HepG2 (cell line): ENCODE data around the gene SLC13A3. TPM values are rescaled to one million over a fixed set of nuclear protein-coding genes. Genes with fewer than 3 reads are reported as not detected.

ENCODE experiments used
- CCDC6 ChIP-seq: sonication (generic); formaldehyde crosslinking; IDR thresholded peaks from 2 replicates; pipeline ENCODE4 v1.8.1; 2022; ENCODE audit warnings: mild to moderate bottlenecking, missing genetic modification reagents, moderate library complexity
- MATR3 ChIP-seq: sonication (generic); formaldehyde crosslinking; IDR thresholded peaks from 2 replicates; pipeline ENCODE4 v1.4.0; 2020; ENCODE audit warnings: missing genetic modification reagents
- NFIB ChIP-seq: sonication (generic); formaldehyde crosslinking; IDR thresholded peaks from 2 replicates; pipeline ENCODE4 v1.9.0; 2021; ENCODE audit warnings: missing genetic modification reagents, mild to moderate bottlenecking, borderline replicate concordance
- POLR2AphosphoS5 ChIP-seq: IDR thresholded peaks from 2 replicates; pipeline ENCODE4 v1.6.1; 2012; ENCODE audit warnings: low read depth, low read length
- RFX1 ChIP-seq: fragments of 450-650 bp; IDR thresholded peaks from 2 replicates; pipeline ENCODE4 v1.6.1; 2017
- ZBTB21 ChIP-seq: sonication (generic); formaldehyde crosslinking; IDR thresholded peaks from 2 replicates; pipeline ENCODE4 v1.4.0; 2020; ENCODE audit warnings: missing genetic modification reagents
- ZC3H13 ChIP-seq: sonication (generic); formaldehyde crosslinking; IDR thresholded peaks from 2 replicates; pipeline ENCODE4 v1.8.1; 2023; ENCODE audit warnings: mild to moderate bottlenecking, missing genetic modification reagents, moderate library complexity
- ZMYM4 ChIP-seq: sonication (generic); formaldehyde crosslinking; IDR thresholded peaks from 2 replicates; pipeline ENCODE4 v1.8.1; 2023; ENCODE audit warnings: mild to moderate bottlenecking, missing genetic modification reagents
- ZNF552 ChIP-seq: sonication (generic); formaldehyde crosslinking; IDR thresholded peaks from 2 replicates; pipeline ENCODE4 v1.9.0; 2022; ENCODE audit warnings: missing genetic modification reagents, mild to moderate bottlenecking, borderline replicate concordance
- ZNF589 ChIP-seq: sonication (generic); formaldehyde crosslinking; conservative IDR thresholded peaks from 2 replicates; pipeline ENCODE4 v1.8.0; 2022; ENCODE audit warnings: mild to moderate bottlenecking, moderate library complexity, missing genetic modification reagents
- polyA plus RNA-seq, 8 experiments: library from polyadenylated mRNA; depleted of rRNA in 3 of 8; stranded (reverse) in 7 of 8; unstranded in 1 of 8; fragments of >200 nt; fragmentation: Illumina TruSeq in 4 of 8; extraction: Trizol in 4 of 8; gene quantifications; 2 replicates each; pipeline versions ENCODE4 v1.2.1 to v1.2.3, GENCODE V29; 2011 to 2016; ENCODE audit warnings: low read depth in 4 of 8, missing spikeins in 1 of 8, mixed read lengths in 1 of 8; ENCODE audit not compliant: insufficient read depth in 1 of 8
- total RNA-seq, 5 experiments: library from RNA; depleted of rRNA; stranded (reverse); fragments of >200 nt; fragmentation: Illumina TruSeq; extraction: Trizol; gene quantifications; 2 replicates each; pipeline ENCODE4 v1.2.3, GENCODE V29; 2016; ENCODE audit warnings: low read depth in 1 of 5
- TF ChIP-seq, protein P1 (sequence below): IDR thresholded peaks from 2 replicates; pipeline ENCODE4 v1.6.1; 2016; ENCODE audit warnings: missing genetic modification reagents, missing compliant biosample characterization
- TF ChIP-seq, protein P2 (sequence below): IDR thresholded peaks from 2 replicates; pipeline ENCODE4 v1.6.1; 2018; ENCODE audit warnings: missing genetic modification reagents
- TF ChIP-seq, protein P3 (sequence below): sonication (generic); formaldehyde crosslinking; IDR thresholded peaks from 2 replicates; pipeline ENCODE4 v1.5.1; 2020; ENCODE audit warnings: mild to moderate bottlenecking, moderate library complexity, missing genetic modification reagents
- TF ChIP-seq, protein P4 (sequence below): sonication (generic); formaldehyde crosslinking; IDR thresholded peaks from 2 replicates; pipeline ENCODE4 v1.4.0; 2020; ENCODE audit warnings: low read depth, mild to moderate bottlenecking, missing genetic modification reagents
- TF ChIP-seq, protein P5 (sequence below): sonication (generic); formaldehyde crosslinking; IDR thresholded peaks from 2 replicates; pipeline ENCODE4 v1.5.0; 2020; ENCODE audit warnings: mild to moderate bottlenecking, missing genetic modification reagents, borderline replicate concordance
- TF ChIP-seq, protein P6 (sequence below): IDR thresholded peaks from 2 replicates; pipeline ENCODE4 v1.6.1; 2012; ENCODE audit warnings: inconsistent platforms

The SLC13A3 gene
- total and polyA plus RNA-seq, 2 of the 13 experiments (the other 11 are each of a cell fraction or from before 2014, with no cell fraction given), result 66.5 to 76.0 TPM

DNA sequence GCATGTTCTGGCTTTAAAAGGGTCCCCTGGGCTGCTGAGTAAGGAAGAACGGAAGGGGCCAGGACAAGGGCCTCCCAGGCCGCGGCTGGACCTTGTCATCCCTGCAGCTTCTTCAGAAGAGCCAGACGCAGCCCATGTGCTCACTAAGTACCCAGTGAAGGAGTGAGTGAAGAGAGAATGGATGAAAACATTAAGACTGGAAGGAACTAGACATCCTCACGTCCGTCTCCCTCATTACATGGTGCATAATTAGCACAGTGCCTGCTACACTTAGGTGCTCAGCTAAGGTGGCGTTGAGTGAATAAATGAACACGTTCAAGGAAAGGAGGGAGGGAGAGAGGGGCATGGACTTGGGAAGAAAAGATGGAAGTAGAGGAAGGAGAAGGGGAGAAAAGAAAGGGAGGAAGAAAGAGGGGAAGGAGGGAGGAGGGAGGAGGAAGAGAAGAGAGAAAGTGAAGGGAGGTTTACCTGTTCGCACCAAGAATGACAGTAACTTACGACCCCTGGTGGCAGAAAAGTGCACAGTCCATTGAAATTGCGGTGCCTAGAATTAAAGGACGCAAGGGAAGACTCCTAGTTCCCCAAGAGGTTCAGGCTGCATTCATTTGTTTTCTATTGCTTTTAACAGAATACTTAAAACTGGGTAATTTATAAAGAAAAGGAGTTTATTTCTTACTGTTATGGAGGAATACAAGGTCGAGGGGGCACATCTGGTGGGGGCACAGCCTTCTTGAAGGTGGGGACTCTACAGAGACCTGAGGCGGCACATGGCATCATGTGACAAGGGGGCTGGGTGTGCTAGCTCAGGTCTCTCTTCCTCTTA is 30.0 kb upstream of the SLC13A3 start (continued):
- TF ChIP-seq, protein P1, sequence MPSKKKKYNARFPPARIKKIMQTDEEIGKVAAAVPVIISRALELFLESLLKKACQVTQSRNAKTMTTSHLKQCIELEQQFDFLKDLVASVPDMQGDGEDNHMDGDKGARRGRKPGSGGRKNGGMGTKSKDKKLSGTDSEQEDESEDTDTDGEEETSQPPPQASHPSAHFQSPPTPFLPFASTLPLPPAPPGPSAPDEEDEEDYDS (CRISPR knock-in tag), result peak; percentile 55; the same call in 1 of the 2 replicates
- TF ChIP-seq ZNF589 (no peak), NFIB (CRISPR knock-in tag) (no peak), ZBTB21 (CRISPR knock-in tag) (no peak), ZC3H13 (CRISPR knock-in tag) (no peak), CCDC6 (no peak), ZNF552 (CRISPR knock-in tag) (no peak), RFX1 (no peak), MATR3 (CRISPR knock-in tag) (no peak), ZMYM4 (CRISPR knock-in tag) (peak; percentile 64), POLR2AphosphoS5 (no peak)
- TF ChIP-seq, protein P2, sequence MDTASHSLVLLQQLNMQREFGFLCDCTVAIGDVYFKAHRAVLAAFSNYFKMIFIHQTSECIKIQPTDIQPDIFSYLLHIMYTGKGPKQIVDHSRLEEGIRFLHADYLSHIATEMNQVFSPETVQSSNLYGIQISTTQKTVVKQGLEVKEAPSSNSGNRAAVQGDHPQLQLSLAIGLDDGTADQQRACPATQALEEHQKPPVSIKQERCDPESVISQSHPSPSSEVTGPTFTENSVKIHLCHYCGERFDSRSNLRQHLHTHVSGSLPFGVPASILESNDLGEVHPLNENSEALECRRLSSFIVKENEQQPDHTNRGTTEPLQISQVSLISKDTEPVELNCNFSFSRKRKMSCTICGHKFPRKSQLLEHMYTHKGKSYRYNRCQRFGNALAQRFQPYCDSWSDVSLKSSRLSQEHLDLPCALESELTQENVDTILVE (CRISPR knock-in tag), result peak; percentile 69; the same call in 1 of the 2 replicates
- TF ChIP-seq, protein P3, sequence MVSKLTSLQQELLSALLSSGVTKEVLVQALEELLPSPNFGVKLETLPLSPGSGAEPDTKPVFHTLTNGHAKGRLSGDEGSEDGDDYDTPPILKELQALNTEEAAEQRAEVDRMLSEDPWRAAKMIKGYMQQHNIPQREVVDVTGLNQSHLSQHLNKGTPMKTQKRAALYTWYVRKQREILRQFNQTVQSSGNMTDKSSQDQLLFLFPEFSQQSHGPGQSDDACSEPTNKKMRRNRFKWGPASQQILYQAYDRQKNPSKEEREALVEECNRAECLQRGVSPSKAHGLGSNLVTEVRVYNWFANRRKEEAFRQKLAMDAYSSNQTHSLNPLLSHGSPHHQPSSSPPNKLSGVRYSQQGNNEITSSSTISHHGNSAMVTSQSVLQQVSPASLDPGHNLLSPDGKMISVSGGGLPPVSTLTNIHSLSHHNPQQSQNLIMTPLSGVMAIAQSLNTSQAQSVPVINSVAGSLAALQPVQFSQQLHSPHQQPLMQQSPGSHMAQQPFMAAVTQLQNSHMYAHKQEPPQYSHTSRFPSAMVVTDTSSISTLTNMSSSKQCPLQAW, result peak; percentile 85; the same call in 1 of the 2 replicates
- TF ChIP-seq, protein P4, sequence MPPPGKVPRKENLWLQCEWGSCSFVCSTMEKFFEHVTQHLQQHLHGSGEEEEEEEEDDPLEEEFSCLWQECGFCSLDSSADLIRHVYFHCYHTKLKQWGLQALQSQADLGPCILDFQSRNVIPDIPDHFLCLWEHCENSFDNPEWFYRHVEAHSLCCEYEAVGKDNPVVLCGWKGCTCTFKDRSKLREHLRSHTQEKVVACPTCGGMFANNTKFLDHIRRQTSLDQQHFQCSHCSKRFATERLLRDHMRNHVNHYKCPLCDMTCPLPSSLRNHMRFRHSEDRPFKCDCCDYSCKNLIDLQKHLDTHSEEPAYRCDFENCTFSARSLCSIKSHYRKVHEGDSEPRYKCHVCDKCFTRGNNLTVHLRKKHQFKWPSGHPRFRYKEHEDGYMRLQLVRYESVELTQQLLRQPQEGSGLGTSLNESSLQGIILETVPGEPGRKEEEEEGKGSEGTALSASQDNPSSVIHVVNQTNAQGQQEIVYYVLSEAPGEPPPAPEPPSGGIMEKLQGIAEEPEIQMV (CRISPR knock-in tag), result peak; percentile 88
- TF ChIP-seq, protein P5, sequence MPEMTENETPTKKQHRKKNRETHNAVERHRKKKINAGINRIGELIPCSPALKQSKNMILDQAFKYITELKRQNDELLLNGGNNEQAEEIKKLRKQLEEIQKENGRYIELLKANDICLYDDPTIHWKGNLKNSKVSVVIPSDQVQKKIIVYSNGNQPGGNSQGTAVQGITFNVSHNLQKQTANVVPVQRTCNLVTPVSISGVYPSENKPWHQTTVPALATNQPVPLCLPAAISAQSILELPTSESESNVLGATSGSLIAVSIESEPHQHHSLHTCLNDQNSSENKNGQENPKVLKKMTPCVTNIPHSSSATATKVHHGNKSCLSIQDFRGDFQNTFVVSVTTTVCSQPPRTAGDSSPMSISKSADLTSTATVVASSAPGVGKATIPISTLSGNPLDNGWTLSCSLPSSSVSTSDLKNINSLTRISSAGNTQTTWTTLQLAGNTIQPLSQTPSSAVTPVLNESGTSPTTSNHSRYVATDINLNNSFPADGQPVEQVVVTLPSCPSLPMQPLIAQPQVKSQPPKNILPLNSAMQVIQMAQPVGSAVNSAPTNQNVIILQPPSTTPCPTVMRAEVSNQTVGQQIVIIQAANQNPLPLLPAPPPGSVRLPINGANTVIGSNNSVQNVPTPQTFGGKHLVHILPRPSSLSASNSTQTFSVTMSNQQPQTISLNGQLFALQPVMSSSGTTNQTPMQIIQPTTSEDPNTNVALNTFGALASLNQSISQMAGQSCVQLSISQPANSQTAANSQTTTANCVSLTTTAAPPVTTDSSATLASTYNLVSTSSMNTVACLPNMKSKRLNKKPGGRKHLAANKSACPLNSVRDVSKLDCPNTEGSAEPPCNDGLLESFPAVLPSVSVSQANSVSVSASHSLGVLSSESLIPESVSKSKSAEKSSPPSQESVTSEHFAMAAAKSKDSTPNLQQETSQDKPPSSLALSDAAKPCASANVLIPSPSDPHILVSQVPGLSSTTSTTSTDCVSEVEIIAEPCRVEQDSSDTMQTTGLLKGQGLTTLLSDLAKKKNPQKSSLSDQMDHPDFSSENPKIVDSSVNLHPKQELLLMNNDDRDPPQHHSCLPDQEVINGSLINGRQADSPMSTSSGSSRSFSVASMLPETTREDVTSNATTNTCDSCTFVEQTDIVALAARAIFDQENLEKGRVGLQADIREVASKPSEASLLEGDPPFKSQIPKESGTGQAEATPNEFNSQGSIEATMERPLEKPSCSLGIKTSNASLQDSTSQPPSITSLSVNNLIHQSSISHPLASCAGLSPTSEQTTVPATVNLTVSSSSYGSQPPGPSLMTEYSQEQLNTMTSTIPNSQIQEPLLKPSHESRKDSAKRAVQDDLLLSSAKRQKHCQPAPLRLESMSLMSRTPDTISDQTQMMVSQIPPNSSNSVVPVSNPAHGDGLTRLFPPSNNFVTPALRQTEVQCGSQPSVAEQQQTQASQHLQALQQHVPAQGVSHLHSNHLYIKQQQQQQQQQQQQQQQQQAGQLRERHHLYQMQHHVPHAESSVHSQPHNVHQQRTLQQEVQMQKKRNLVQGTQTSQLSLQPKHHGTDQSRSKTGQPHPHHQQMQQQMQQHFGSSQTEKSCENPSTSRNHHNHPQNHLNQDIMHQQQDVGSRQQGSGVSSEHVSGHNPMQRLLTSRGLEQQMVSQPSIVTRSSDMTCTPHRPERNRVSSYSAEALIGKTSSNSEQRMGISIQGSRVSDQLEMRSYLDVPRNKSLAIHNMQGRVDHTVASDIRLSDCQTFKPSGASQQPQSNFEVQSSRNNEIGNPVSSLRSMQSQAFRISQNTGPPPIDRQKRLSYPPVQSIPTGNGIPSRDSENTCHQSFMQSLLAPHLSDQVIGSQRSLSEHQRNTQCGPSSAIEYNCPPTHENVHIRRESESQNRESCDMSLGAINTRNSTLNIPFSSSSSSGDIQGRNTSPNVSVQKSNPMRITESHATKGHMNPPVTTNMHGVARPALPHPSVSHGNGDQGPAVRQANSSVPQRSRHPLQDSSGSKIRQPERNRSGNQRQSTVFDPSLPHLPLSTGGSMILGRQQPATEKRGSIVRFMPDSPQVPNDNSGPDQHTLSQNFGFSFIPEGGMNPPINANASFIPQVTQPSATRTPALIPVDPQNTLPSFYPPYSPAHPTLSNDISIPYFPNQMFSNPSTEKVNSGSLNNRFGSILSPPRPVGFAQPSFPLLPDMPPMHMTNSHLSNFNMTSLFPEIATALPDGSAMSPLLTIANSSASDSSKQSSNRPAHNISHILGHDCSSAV (CRISPR knock-in tag), result no peak
- TF ChIP-seq, protein P6, sequence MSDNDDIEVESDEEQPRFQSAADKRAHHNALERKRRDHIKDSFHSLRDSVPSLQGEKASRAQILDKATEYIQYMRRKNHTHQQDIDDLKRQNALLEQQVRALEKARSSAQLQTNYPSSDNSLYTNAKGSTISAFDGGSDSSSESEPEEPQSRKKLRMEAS, result peak; percentile 43; the same call in 1 of the 2 replicates
